A673 (cell line): ENCODE data around the gene FAH. TPM values are rescaled to one million over a fixed set of nuclear protein-coding genes. Genes with fewer than 3 reads are reported as not detected.
A peak's percentile ranks its signal among the peaks of the same experiment; 100 is the strongest.

Source experiments
- BruUV-seq: library from RNA; stranded (reverse); fragments of 400-500 nt; replicated peaks from 2 replicates; lab custom pipeline; 2021; lab: Mats Ljungman, UMichigan
- CTCF ChIA-PET: fragments of 300-600 bp; sonication (Branson Sonifier 250); formaldehyde crosslinking; loops from one replicate; lab custom pipeline; 2022; ENCODE audit warnings: antibody characterized with exemption; lab: Charles Lee
- POLR2A ChIA-PET: fragments of 300-600 bp; sonication (Branson Sonifier 250); formaldehyde crosslinking; loops from one replicate; lab custom pipeline; 2022; ENCODE audit warnings: antibody characterized with exemption; ENCODE audit not compliant: low non-redundant PET; lab: Charles Lee
- DNase-seq: peaks from one replicate; pipeline ENCODE4 v3.0.0-alpha.2; 2015; ENCODE audit warnings: low spot score
- H3K27ac ChIP-seq: fragments of 200-600 bp; sonication (generic); 2 replicates; pipeline ENCODE4 v1.5.1; 2016; ENCODE audit warnings: mixed run types, low read depth, mild to moderate bottlenecking, mixed read lengths, antibody characterized with exemption, low read length; ENCODE audit not compliant: poor library complexity, severe bottlenecking
- H3K27me3 ChIP-seq: fragments of 200-600 bp; sonication (generic); replicated peaks from 2 replicates; pipeline ENCODE4 v1.6.1; 2017; ENCODE audit warnings: mixed run types, low read depth, mild to moderate bottlenecking, mixed read lengths, antibody characterized with exemption, low read length; ENCODE audit not compliant: insufficient read depth, poor library complexity
- H3K36me3 ChIP-seq: fragments of 200-600 bp; sonication (generic); 2 replicates; pipeline ENCODE4 v1.6.1; 2016; ENCODE audit warnings: mixed run types, mild to moderate bottlenecking, mixed read lengths, antibody characterized with exemption, low read length; ENCODE audit not compliant: insufficient read depth, poor library complexity, severe bottlenecking
- H3K4me1 ChIP-seq: fragments of 200-600 bp; sonication (generic); 2 replicates; pipeline ENCODE4 v1.6.1; 2017; ENCODE audit warnings: mixed run types, mild to moderate bottlenecking, mixed read lengths, antibody characterized with exemption, low read length; ENCODE audit not compliant: insufficient read depth, poor library complexity, severe bottlenecking
- H3K4me3 ChIP-seq: fragments of 200-600 bp; sonication (generic); 2 replicates; pipeline ENCODE4 v1.5.1; 2016; ENCODE audit warnings: low read depth, mixed run types, mild to moderate bottlenecking, mixed read lengths, low read length; ENCODE audit not compliant: poor library complexity, severe bottlenecking
- H3K9me3 ChIP-seq: fragments of 200-600 bp; sonication (generic); 2 replicates; pipeline ENCODE4 v1.6.1; 2016; ENCODE audit warnings: mixed run types, low read depth, mild to moderate bottlenecking, mixed read lengths, antibody characterized with exemption, low read length; ENCODE audit not compliant: poor library complexity, severe bottlenecking
- CTCF ChIP-seq: fragments of 300-800, 200-600 bp; sonication (generic); conservative IDR thresholded peaks from 2 replicates; pipeline ENCODE4 v1.5.1; 2017; ENCODE audit warnings: low read depth, mild to moderate bottlenecking, antibody characterized with exemption, low read length, moderate library complexity, mixed read lengths
- EZH2 ChIP-seq: fragments of 200-600 bp; sonication (generic); IDR thresholded peaks from 2 replicates; pipeline ENCODE4 v1.6.1; 2017; ENCODE audit warnings: borderline replicate concordance, low read depth, mild to moderate bottlenecking, mixed read lengths, antibody characterized with exemption, low read length; ENCODE audit not compliant: poor library complexity, severe bottlenecking
- intact Hi-C: fragments of 100-400 bp; cut with micrococcal nuclease; formaldehyde crosslinking; loops from one replicate; pipeline ENCODE4 v1.10.0; 2022; ENCODE audit not compliant: unreplicated experiment
- total RNA-seq: library from RNA; stranded (reverse); gene quantifications from 2 replicates; pipeline ENCODE4 v1.2.3, GENCODE V29; 2021

The FAH gene
- total RNA-seq, 1 experiment from 2014 or later, result 2.0 TPM

- ChIA-PET POLR2A (no interaction called here), CTCF (interaction anchor here (0.8 kb wide), 1 partner anchor 114 kb away, joined by 3 read pairs; no protein-coding TSS in a partner anchor)
- Histone ChIP-seq H3K4me1 (no peaks in the 10 kb centered on the region), H3K27ac (no peak overlapping the region), H3K36me3 (no peaks in the 10 kb centered on the region), H3K4me3 (no peak overlapping the region), H3K9me3 (no peaks in the 10 kb centered on the region), H3K27me3 (no peaks in the 10 kb centered on the region)
- intact Hi-C loops, result loop anchor here (2.0 to 10.0 kb wide), 2 partner anchors 178 to 276 kb away; partner anchors contain the start of gene MTHFS
- BruUV-seq, result no TSS peak
- TF ChIP-seq CTCF, result peak; percentile 79
- no peak for TF ChIP-seq EZH2
- peak; percentile 58 for DNase-seq
Measured at GRCh38 chr15:80173022-80173759, 20.4 kb downstream of the FAH start.

DNA sequence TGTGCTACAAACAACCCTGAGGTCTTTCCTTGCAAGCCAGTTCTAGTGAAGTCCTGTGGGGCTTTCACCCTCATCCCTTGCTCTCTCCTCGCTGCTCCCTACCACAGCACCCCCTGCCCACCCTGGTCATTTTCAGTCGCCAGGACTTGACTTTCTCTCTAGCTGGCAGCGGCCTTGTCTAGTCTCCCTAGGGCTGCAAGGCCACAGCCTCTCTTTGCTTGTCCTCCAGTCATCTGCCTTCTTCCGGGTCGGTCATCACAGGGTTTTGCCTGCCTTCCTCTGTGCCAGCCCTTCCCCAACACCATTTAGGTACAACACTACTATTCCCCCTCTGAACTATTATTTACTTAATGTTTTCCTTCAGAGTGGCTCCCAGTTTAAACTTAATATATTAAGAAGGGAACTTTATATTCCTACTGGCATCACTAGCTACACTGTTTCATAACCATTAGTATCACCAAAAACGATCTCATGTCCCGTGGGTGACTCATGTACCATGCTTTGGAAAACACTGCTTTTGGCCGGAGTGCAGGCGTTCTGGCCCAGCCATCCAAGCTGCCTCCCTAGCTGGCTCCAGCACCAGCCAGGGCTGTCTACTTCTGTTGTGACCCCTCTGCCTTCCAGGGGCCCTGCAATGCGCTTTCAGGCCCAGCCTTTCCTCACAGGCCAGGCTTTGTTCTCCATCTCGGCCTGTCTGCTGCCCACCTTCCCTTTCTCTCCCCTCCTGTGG, 21.4 kb downstream of the FAH start:
- no peaks in the 10 kb centered on the region for H3K36me3 ChIP-seq
- no peak for DNase-seq

More for the DNA sequence above, 21.4 kb downstream of the FAH start:
- Histone ChIP-seq H3K4me3 (no peak overlapping the region), H3K9me3 (no peaks in the 10 kb centered on the region), H3K27me3 (no peaks in the 10 kb centered on the region), H3K4me1 (no peaks in the 10 kb centered on the region), H3K27ac (no peak overlapping the region)
- intact Hi-C loops, result loop anchor here (10.0 kb wide), 1 partner anchor 179 kb away; no protein-coding TSS in a partner anchor
- BruUV-seq, result no TSS peak
- ChIA-PET POLR2A (no interaction called here), CTCF (interaction anchor here (0.8 kb wide), 1 partner anchor 113 kb away, joined by 3 read pairs; no protein-coding TSS in a partner anchor)
- TF ChIP-seq EZH2 (no peak), CTCF (no peak)
